HepG2 (cell line): ENCODE data around the gene GJD3. TPM values are rescaled to one million over a fixed set of nuclear protein-coding genes. Genes with fewer than 3 reads are reported as not detected.

Experiments
- CENPX ChIP-seq: sonication (generic); formaldehyde crosslinking; IDR thresholded peaks from 2 replicates; pipeline ENCODE4 v1.9.0; 2021; ENCODE audit warnings: mild to moderate bottlenecking, missing genetic modification reagents, moderate library complexity
- ETV5 ChIP-seq: IDR thresholded peaks from 2 replicates; pipeline ENCODE4 v1.6.1; 2018; ENCODE audit warnings: missing biosample characterization, missing genetic modification reagents, inconsistent platforms, borderline replicate concordance
- HNRNPK ChIP-seq: fragments of 200-400 bp; formaldehyde crosslinking; IDR thresholded peaks from 2 replicates; pipeline ENCODE4 v1.6.1; 2018; ENCODE audit warnings: low read length, low read depth, moderate library complexity, mild to moderate bottlenecking; ENCODE audit not compliant: poor library complexity, severe bottlenecking
- HNRNPL ChIP-seq: fragments of 200-400 bp; formaldehyde crosslinking; IDR thresholded peaks from 2 replicates; pipeline ENCODE4 v1.6.1; 2017; ENCODE audit warnings: mild to moderate bottlenecking, low read depth, low read length
- HOXA3 ChIP-seq: sonication (generic); formaldehyde crosslinking; IDR thresholded peaks from 2 replicates; pipeline ENCODE4 v1.5.0; 2020; ENCODE audit warnings: missing genetic modification reagents
- HOXA9 ChIP-seq: sonication (generic); formaldehyde crosslinking; IDR thresholded peaks from 2 replicates; pipeline ENCODE4 v1.8.1; 2022; ENCODE audit warnings: missing genetic modification reagents, mild to moderate bottlenecking, moderate library complexity, borderline replicate concordance
- JUN ChIP-seq: sonication (generic); formaldehyde crosslinking; IDR thresholded peaks from 2 replicates; pipeline ENCODE4 v1.4.0; 2020; ENCODE audit warnings: mild to moderate bottlenecking, missing genetic modification reagents
- LCORL ChIP-seq, 2 experiments: fragments of 450-650 bp in 1 of 2; sonication (generic) in 1 of 2; formaldehyde crosslinking in 1 of 2; IDR thresholded peaks; 2 replicates each; pipeline versions ENCODE4 v1.5.0 to v1.6.1; 2017 to 2020; ENCODE audit warnings: antibody characterized with exemption in 1 of 2, missing genetic modification reagents in 1 of 2
- NKX3-1 ChIP-seq: sonication (generic); formaldehyde crosslinking; IDR thresholded peaks from 2 replicates; pipeline ENCODE4 v1.5.0; 2020; ENCODE audit warnings: missing genetic modification reagents
- ZBTB21 ChIP-seq: sonication (generic); formaldehyde crosslinking; IDR thresholded peaks from 2 replicates; pipeline ENCODE4 v1.4.0; 2020; ENCODE audit warnings: missing genetic modification reagents
- ZNF160 ChIP-seq: sonication (generic); formaldehyde crosslinking; IDR thresholded peaks from 2 replicates; pipeline ENCODE4 v1.8.0; 2022; ENCODE audit warnings: mild to moderate bottlenecking, inconsistent platforms, missing genetic modification reagents
- ZNF354B ChIP-seq: sonication (generic); formaldehyde crosslinking; IDR thresholded peaks from 2 replicates; pipeline ENCODE4 v1.8.0; 2022; ENCODE audit warnings: mild to moderate bottlenecking, missing genetic modification reagents
- ZNF563 ChIP-seq: sonication (generic); formaldehyde crosslinking; IDR thresholded peaks from 2 replicates; pipeline ENCODE4 v1.8.0; 2022; ENCODE audit warnings: mild to moderate bottlenecking, moderate library complexity, missing genetic modification reagents
- ZNF713 ChIP-seq: sonication (generic); formaldehyde crosslinking; IDR thresholded peaks from 2 replicates; pipeline ENCODE4 v1.4.0; 2020; ENCODE audit warnings: mild to moderate bottlenecking, missing genetic modification reagents
- ZNF768 ChIP-seq: sonication (generic); formaldehyde crosslinking; IDR thresholded peaks from 2 replicates; pipeline ENCODE4 v1.4.0; 2020; ENCODE audit warnings: missing genetic modification reagents
- ZNF891 ChIP-seq: sonication (generic); formaldehyde crosslinking; IDR thresholded peaks from 2 replicates; pipeline ENCODE4 v1.5.0; 2020; ENCODE audit warnings: mild to moderate bottlenecking, missing genetic modification reagents
- polyA plus RNA-seq, 8 experiments: library from polyadenylated mRNA; depleted of rRNA in 3 of 8; stranded (reverse) in 7 of 8; unstranded in 1 of 8; fragments of >200 nt; fragmentation: Illumina TruSeq in 4 of 8; extraction: Trizol in 4 of 8; gene quantifications; 2 replicates each; pipeline versions ENCODE4 v1.2.1 to v1.2.3, GENCODE V29; 2011 to 2016; ENCODE audit warnings: low read depth in 4 of 8, missing spikeins in 1 of 8, mixed read lengths in 1 of 8; ENCODE audit not compliant: insufficient read depth in 1 of 8
- total RNA-seq, 5 experiments: library from RNA; depleted of rRNA; stranded (reverse); fragments of >200 nt; fragmentation: Illumina TruSeq; extraction: Trizol; gene quantifications; 2 replicates each; pipeline ENCODE4 v1.2.3, GENCODE V29; 2016; ENCODE audit warnings: low read depth in 1 of 5
- TF ChIP-seq, protein P1 (sequence below): sonication (generic); IDR thresholded peaks from 2 replicates; pipeline ENCODE4 v1.6.1; 2016; ENCODE audit warnings: low read depth, borderline replicate concordance
- TF ChIP-seq, protein P2 (sequence below): sonication (generic); formaldehyde crosslinking; IDR thresholded peaks from 2 replicates; pipeline ENCODE4 v1.4.0; 2020; ENCODE audit warnings: mild to moderate bottlenecking, low read depth, missing genetic modification reagents
- TF ChIP-seq, protein P3 (sequence below): sonication (generic); formaldehyde crosslinking; IDR thresholded peaks from 2 replicates; pipeline ENCODE4 v1.4.0; 2020; ENCODE audit warnings: missing genetic modification reagents, borderline replicate concordance
- TF ChIP-seq, protein P4 (sequence below): sonication (generic); formaldehyde crosslinking; IDR thresholded peaks from 2 replicates; pipeline ENCODE4 v1.9.0; 2021; ENCODE audit warnings: mild to moderate bottlenecking, missing genetic modification reagents
- TF ChIP-seq, protein P5 (sequence below): sonication (generic); formaldehyde crosslinking; IDR thresholded peaks from 2 replicates; pipeline ENCODE4 v1.4.0; 2020; ENCODE audit warnings: missing genetic modification reagents

Gene GJD3
- total and polyA plus RNA-seq, 2 of the 13 experiments (the other 11 are each of a cell fraction or from before 2014, with no cell fraction given), result not detected

DNA sequence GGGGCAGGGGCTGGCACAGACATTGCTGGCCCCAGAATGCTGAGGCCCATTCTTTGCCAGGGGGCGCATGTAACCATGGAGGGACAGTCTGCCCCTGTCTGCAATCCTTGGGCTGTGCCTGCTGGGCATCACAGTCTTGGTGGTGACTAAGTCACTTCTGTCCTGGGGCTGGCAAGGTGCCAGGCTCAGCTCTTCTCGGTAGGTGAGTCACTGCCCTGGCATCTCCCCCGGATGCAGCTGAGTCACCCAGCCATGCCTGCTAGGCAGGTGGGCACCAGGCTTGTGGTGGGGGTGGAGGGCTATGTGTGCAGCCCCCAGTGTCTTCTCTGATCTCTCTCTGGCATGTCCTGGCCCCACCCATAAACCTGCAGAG, 50.0 kb downstream of the GJD3 start (continued):
- TF ChIP-seq HNRNPL (peak; percentile 97), JUN (CRISPR knock-in tag) (peak; percentile 65; the same call in 1 of the 2 replicates), ZNF563 (CRISPR knock-in tag) (no peak), ZNF713 (no peak), ZNF768 (no peak; the same call in 1 of the 2 replicates), HNRNPK (no peak), CENPX (no peak), LCORL (IDR thresholded peaks at IDR 0.05) (peak; percentile 93), LCORL (CRISPR knock-in tag; IDR thresholded peaks at IDR 0.05) (no peak), ZNF354B (CRISPR knock-in tag) (no peak), ZNF891 (no peak), ETV5 (CRISPR knock-in tag) (peak; percentile 72; the same call in 1 of the 2 replicates), NKX3-1 (CRISPR knock-in tag) (no peak), HOXA9 (CRISPR knock-in tag) (no peak), ZBTB21 (CRISPR knock-in tag) (no peak), HOXA3 (CRISPR knock-in tag) (no peak), ZNF160 (CRISPR knock-in tag) (no peak)
- TF ChIP-seq, protein P1, sequence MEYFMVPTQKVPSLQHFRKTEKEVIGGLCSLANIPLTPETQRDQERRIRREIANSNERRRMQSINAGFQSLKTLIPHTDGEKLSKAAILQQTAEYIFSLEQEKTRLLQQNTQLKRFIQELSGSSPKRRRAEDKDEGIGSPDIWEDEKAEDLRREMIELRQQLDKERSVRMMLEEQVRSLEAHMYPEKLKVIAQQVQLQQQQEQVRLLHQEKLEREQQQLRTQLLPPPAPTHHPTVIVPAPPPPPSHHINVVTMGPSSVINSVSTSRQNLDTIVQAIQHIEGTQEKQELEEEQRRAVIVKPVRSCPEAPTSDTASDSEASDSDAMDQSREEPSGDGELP, result peak; percentile 42; the same call in 1 of the 2 replicates
- TF ChIP-seq, protein P2, sequence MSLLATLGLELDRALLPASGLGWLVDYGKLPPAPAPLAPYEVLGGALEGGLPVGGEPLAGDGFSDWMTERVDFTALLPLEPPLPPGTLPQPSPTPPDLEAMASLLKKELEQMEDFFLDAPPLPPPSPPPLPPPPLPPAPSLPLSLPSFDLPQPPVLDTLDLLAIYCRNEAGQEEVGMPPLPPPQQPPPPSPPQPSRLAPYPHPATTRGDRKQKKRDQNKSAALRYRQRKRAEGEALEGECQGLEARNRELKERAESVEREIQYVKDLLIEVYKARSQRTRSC (CRISPR knock-in tag), result no peak
- TF ChIP-seq, protein P3, sequence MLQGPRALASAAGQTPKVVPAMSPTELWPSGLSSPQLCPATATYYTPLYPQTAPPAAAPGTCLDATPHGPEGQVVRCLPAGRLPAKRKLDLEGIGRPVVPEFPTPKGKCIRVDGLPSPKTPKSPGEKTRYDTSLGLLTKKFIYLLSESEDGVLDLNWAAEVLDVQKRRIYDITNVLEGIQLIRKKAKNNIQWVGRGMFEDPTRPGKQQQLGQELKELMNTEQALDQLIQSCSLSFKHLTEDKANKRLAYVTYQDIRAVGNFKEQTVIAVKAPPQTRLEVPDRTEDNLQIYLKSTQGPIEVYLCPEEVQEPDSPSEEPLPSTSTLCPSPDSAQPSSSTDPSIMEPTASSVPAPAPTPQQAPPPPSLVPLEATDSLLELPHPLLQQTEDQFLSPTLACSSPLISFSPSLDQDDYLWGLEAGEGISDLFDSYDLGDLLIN (CRISPR knock-in tag), result no peak
- TF ChIP-seq, protein P4, sequence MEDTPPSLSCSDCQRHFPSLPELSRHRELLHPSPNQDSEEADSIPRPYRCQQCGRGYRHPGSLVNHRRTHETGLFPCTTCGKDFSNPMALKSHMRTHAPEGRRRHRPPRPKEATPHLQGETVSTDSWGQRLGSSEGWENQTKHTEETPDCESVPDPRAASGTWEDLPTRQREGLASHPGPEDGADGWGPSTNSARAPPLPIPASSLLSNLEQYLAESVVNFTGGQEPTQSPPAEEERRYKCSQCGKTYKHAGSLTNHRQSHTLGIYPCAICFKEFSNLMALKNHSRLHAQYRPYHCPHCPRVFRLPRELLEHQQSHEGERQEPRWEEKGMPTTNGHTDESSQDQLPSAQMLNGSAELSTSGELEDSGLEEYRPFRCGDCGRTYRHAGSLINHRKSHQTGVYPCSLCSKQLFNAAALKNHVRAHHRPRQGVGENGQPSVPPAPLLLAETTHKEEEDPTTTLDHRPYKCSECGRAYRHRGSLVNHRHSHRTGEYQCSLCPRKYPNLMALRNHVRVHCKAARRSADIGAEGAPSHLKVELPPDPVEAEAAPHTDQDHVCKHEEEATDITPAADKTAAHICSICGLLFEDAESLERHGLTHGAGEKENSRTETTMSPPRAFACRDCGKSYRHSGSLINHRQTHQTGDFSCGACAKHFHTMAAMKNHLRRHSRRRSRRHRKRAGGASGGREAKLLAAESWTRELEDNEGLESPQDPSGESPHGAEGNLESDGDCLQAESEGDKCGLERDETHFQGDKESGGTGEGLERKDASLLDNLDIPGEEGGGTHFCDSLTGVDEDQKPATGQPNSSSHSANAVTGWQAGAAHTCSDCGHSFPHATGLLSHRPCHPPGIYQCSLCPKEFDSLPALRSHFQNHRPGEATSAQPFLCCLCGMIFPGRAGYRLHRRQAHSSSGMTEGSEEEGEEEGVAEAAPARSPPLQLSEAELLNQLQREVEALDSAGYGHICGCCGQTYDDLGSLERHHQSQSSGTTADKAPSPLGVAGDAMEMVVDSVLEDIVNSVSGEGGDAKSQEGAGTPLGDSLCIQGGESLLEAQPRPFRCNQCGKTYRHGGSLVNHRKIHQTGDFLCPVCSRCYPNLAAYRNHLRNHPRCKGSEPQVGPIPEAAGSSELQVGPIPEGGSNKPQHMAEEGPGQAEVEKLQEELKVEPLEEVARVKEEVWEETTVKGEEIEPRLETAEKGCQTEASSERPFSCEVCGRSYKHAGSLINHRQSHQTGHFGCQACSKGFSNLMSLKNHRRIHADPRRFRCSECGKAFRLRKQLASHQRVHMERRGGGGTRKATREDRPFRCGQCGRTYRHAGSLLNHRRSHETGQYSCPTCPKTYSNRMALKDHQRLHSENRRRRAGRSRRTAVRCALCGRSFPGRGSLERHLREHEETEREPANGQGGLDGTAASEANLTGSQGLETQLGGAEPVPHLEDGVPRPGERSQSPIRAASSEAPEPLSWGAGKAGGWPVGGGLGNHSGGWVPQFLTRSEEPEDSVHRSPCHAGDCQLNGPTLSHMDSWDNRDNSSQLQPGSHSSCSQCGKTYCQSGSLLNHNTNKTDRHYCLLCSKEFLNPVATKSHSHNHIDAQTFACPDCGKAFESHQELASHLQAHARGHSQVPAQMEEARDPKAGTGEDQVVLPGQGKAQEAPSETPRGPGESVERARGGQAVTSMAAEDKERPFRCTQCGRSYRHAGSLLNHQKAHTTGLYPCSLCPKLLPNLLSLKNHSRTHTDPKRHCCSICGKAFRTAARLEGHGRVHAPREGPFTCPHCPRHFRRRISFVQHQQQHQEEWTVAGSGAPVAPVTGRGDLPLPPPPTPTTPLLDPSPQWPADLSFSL (CRISPR knock-in tag), result no peak
- TF ChIP-seq, protein P5, sequence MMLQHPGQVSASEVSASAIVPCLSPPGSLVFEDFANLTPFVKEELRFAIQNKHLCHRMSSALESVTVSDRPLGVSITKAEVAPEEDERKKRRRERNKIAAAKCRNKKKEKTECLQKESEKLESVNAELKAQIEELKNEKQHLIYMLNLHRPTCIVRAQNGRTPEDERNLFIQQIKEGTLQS, result peak; percentile 79
